Peyer's patch (tissue), 4 donors: ENCODE results near the gene ANKRD37.

Experiments
- POLR2A ChIP-seq, 2 donors: fragments of 450-650 bp; IDR thresholded peaks; one replicate each; pipeline ENCODE4 v1.5.1; 2017; ENCODE audit warnings: antibody characterized with exemption in 2 of 2, mild to moderate bottlenecking in 2 of 2, moderate library complexity in 2 of 2
- TF ChIP-seq, protein P1 (sequence below), 6 experiments: fragments of 450-650 bp in 4 of 6; fragments of 200-600 bp in 2 of 6; sonication (generic) in 1 of 6; IDR thresholded peaks; one replicate each; pipeline ENCODE4 v1.5.1; 2017 to 2019; ENCODE audit warnings: antibody characterized with exemption in 6 of 6, mild to moderate bottlenecking in 3 of 6, moderate library complexity in 1 of 6

DNA sequence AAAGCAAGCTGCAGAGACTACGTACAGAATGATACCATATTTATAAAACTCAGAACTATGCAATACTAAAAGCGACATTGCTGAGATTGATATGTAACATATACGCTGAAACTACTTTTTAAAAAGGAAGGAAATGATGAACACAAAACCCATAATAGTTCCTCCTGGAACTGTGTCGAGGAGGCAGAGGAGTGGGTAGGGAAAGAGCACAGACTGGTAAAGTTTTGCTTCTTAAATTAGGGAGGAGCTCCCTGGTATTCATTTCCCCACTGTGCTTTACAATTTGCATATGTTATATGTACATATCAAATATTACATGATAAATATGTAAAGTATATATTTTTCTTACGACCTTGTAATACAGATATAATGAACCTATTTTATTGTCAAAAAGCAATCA lies 15.2 kb downstream of the ANKRD37 start:
- TF ChIP-seq, protein P1, sequence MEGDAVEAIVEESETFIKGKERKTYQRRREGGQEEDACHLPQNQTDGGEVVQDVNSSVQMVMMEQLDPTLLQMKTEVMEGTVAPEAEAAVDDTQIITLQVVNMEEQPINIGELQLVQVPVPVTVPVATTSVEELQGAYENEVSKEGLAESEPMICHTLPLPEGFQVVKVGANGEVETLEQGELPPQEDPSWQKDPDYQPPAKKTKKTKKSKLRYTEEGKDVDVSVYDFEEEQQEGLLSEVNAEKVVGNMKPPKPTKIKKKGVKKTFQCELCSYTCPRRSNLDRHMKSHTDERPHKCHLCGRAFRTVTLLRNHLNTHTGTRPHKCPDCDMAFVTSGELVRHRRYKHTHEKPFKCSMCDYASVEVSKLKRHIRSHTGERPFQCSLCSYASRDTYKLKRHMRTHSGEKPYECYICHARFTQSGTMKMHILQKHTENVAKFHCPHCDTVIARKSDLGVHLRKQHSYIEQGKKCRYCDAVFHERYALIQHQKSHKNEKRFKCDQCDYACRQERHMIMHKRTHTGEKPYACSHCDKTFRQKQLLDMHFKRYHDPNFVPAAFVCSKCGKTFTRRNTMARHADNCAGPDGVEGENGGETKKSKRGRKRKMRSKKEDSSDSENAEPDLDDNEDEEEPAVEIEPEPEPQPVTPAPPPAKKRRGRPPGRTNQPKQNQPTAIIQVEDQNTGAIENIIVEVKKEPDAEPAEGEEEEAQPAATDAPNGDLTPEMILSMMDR (IDR thresholded peaks at IDR 0.05): no peak
- no peak for TF ChIP-seq POLR2A (IDR thresholded peaks at IDR 0.05)
